A673 (cell line): ENCODE data around the gene ABCC10. TPM values are rescaled to one million over a fixed set of nuclear protein-coding genes. Genes with fewer than 3 reads are reported as not detected.
"Not testable (repeated sequence)": the region's sequence is repeated elsewhere in the genome, so short reads cannot be mapped to it uniquely, and the experiment has no call there.

Source experiments
- BruUV-seq: library from RNA; stranded (reverse); fragments of 400-500 nt; replicated peaks from 2 replicates; lab custom pipeline; 2021; lab: Mats Ljungman, UMichigan
- CTCF ChIA-PET: fragments of 300-600 bp; sonication (Branson Sonifier 250); formaldehyde crosslinking; loops from one replicate; lab custom pipeline; 2022; ENCODE audit warnings: antibody characterized with exemption; lab: Charles Lee
- POLR2A ChIA-PET: fragments of 300-600 bp; sonication (Branson Sonifier 250); formaldehyde crosslinking; loops from one replicate; lab custom pipeline; 2022; ENCODE audit warnings: antibody characterized with exemption; ENCODE audit not compliant: low non-redundant PET; lab: Charles Lee
- DNase-seq: peaks from one replicate; pipeline ENCODE4 v3.0.0-alpha.2; 2015; ENCODE audit warnings: low spot score
- H3K27ac ChIP-seq: fragments of 200-600 bp; sonication (generic); 2 replicates; pipeline ENCODE4 v1.5.1; 2016; ENCODE audit warnings: mixed run types, low read depth, mild to moderate bottlenecking, mixed read lengths, antibody characterized with exemption, low read length; ENCODE audit not compliant: poor library complexity, severe bottlenecking
- H3K27me3 ChIP-seq: fragments of 200-600 bp; sonication (generic); replicated peaks from 2 replicates; pipeline ENCODE4 v1.6.1; 2017; ENCODE audit warnings: mixed run types, low read depth, mild to moderate bottlenecking, mixed read lengths, antibody characterized with exemption, low read length; ENCODE audit not compliant: insufficient read depth, poor library complexity
- H3K36me3 ChIP-seq: fragments of 200-600 bp; sonication (generic); 2 replicates; pipeline ENCODE4 v1.6.1; 2016; ENCODE audit warnings: mixed run types, mild to moderate bottlenecking, mixed read lengths, antibody characterized with exemption, low read length; ENCODE audit not compliant: insufficient read depth, poor library complexity, severe bottlenecking
- H3K4me1 ChIP-seq: fragments of 200-600 bp; sonication (generic); 2 replicates; pipeline ENCODE4 v1.6.1; 2017; ENCODE audit warnings: mixed run types, mild to moderate bottlenecking, mixed read lengths, antibody characterized with exemption, low read length; ENCODE audit not compliant: insufficient read depth, poor library complexity, severe bottlenecking
- H3K4me3 ChIP-seq: fragments of 200-600 bp; sonication (generic); 2 replicates; pipeline ENCODE4 v1.5.1; 2016; ENCODE audit warnings: low read depth, mixed run types, mild to moderate bottlenecking, mixed read lengths, low read length; ENCODE audit not compliant: poor library complexity, severe bottlenecking
- H3K9me3 ChIP-seq: fragments of 200-600 bp; sonication (generic); 2 replicates; pipeline ENCODE4 v1.6.1; 2016; ENCODE audit warnings: mixed run types, low read depth, mild to moderate bottlenecking, mixed read lengths, antibody characterized with exemption, low read length; ENCODE audit not compliant: poor library complexity, severe bottlenecking
- CTCF ChIP-seq: fragments of 300-800, 200-600 bp; sonication (generic); conservative IDR thresholded peaks from 2 replicates; pipeline ENCODE4 v1.5.1; 2017; ENCODE audit warnings: low read depth, mild to moderate bottlenecking, antibody characterized with exemption, low read length, moderate library complexity, mixed read lengths
- EZH2 ChIP-seq: fragments of 200-600 bp; sonication (generic); IDR thresholded peaks from 2 replicates; pipeline ENCODE4 v1.6.1; 2017; ENCODE audit warnings: borderline replicate concordance, low read depth, mild to moderate bottlenecking, mixed read lengths, antibody characterized with exemption, low read length; ENCODE audit not compliant: poor library complexity, severe bottlenecking
- intact Hi-C: fragments of 100-400 bp; cut with micrococcal nuclease; formaldehyde crosslinking; loops from one replicate; pipeline ENCODE4 v1.10.0; 2022; ENCODE audit not compliant: unreplicated experiment
- total RNA-seq: library from RNA; stranded (reverse); gene quantifications from 2 replicates; pipeline ENCODE4 v1.2.3, GENCODE V29; 2021

The ABCC10 gene
- total RNA-seq, 1 experiment from 2014 or later = 46.4 TPM

DNA sequence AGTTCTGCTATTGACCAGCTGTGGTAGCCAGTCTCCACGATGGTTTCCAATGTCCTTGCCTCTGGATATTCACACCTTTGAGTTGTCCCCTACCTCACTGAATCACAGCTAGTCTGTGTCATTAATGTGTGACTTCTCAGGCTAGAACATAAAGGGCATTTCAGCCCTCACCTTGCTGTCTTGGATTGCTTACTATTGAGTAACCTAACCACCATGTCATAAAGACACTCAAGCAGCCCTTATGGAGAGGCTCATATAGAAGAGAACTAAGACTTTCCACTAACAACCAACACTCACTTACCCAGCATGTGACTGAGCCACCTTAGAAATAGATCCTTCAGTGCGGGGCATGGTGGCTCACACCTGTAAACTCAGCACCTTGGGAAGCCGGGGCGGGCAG is 19.1 kb upstream of the ABCC10 start:
- CTCF ChIA-PET = no interaction called here
- no TSS peak for BruUV-seq

GRCh38 chr6:43410776-43411175 is 16.6 kb upstream of the ABCC10 start:
- H3K4me3 ChIP-seq, H3K27me3 ChIP-seq, intact Hi-C loops, DNase-seq, H3K27ac ChIP-seq, H3K4me1 ChIP-seq, POLR2A ChIA-PET, H3K9me3 ChIP-seq, CTCF ChIA-PET, H3K36me3 ChIP-seq, BruUV-seq: not testable (repeated sequence)

More for the DNA sequence above, 19.1 kb upstream of the ABCC10 start:
- no peak for DNase-seq
- intact Hi-C loops = no loop called here
- POLR2A ChIA-PET = no interaction called here
- Histone ChIP-seq H3K4me1 (no peaks in the 10 kb centered on the region), H3K9me3 (no peaks in the 10 kb centered on the region), H3K4me3 (no peak overlapping the region), H3K27me3 (no peaks in the 10 kb centered on the region), H3K27ac (no peak overlapping the region), H3K36me3 (no peaks in the 10 kb centered on the region)
- TF ChIP-seq EZH2 (no peak), CTCF (no peak)

DNA sequence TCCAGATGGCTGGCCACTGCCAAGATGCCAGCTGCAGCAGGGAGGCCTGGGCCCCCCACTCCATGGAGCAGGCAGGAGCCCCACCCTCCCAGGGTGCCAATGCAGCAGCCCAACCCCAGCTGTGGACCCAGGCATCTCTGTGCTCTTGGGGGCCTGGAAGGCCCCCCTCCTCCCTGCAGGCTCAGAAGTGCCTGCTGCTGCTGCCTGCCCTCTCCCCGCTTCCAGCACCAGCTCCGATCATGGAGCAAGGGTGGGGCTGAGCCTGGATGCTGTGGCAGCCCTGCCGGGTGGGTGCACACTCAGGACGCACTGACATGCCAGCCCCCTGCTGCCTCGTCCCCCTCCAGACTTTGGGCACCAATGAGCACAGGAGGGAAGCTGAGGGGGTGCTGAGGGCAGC is 14.8 kb upstream of the ABCC10 start:
- H3K36me3 ChIP-seq = no peaks in the 10 kb centered on the region
- no peak overlapping the region for H3K4me3 ChIP-seq
- DNase-seq = no peak
- intact Hi-C loops = no loop called here
- ChIA-PET CTCF (no interaction called here), POLR2A (no interaction called here)
- H3K27me3 ChIP-seq = no peaks in the 10 kb centered on the region
- TF ChIP-seq CTCF (no peak), EZH2 (no peak)
- no peaks in the 10 kb centered on the region for H3K4me1 ChIP-seq
- no peak overlapping the region for H3K27ac ChIP-seq
- no peaks in the 10 kb centered on the region for H3K9me3 ChIP-seq
- no TSS peak for BruUV-seq

DNA sequence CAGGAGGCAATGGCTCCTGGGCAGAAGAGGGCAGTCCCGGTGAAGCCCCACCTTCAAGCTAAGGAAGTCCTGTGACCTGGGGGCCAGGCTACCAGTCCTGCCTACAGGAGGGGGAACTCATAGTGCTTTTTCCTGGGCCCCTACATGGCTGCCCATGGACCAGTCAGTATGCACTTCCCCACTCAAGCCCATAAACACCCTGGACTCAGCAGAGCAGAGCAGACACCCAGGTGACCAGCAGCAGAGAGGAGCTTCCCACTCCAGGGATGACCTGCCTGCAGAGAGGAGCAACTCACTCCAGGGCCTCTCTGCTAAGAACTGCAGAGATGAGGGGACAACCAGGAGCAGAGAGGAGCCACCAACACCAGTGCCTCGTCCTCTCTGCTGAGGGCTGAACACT is 14.3 kb upstream of the ABCC10 start:
- Histone ChIP-seq H3K4me1 (no peaks in the 10 kb centered on the region), H3K27ac (no peak overlapping the region), H3K27me3 (no peaks in the 10 kb centered on the region), H3K9me3 (no peaks in the 10 kb centered on the region), H3K4me3 (no peak overlapping the region), H3K36me3 (no peaks in the 10 kb centered on the region)
- DNase-seq = no peak
- TF ChIP-seq EZH2 = no peak
- no peak for TF ChIP-seq CTCF
- ChIA-PET CTCF (no interaction called here), POLR2A (no interaction called here)
- intact Hi-C loops = no loop called here
- BruUV-seq = no TSS peak

DNA sequence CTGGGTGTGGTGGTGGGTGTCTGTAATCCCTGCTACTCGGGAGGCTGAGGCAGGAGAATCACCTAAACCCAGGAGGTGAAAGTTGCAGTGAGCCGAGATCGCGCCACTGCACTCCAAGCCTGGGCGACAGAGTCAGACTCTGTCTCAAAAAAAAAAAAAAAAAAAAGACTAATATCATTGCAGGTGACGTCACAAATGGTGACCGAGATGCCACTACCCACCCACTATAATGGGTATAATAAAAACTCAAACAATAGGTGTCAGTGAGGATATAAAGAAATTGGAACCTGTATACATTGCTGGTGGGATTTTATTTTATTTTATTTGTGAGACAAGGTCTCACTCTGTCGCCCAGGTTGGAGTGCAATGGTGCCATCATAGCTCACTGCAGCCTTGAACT is 12.1 kb upstream of the ABCC10 start:
- H3K9me3 ChIP-seq, POLR2A ChIA-PET, DNase-seq, CTCF ChIA-PET, BruUV-seq, intact Hi-C loops, H3K4me1 ChIP-seq, H3K4me3 ChIP-seq, H3K27me3 ChIP-seq, H3K36me3 ChIP-seq, H3K27ac ChIP-seq: not testable (repeated sequence)
